H1 (cell line): ENCODE results near the gene TFG. TPM values are rescaled to one million over a fixed set of nuclear protein-coding genes. Genes with fewer than 3 reads are reported as not detected.

ENCODE experiments used
- CTCF ChIA-PET: fragments of 300-600 bp; sonication (Branson Sonifier 250); formaldehyde crosslinking; loops from one replicate; lab custom pipeline; 2021; ENCODE audit not compliant: partially characterized antibody; lab: Charles Lee
- POLR2A ChIA-PET: fragments of 300-600 bp; sonication (Branson Sonifier 250); formaldehyde crosslinking; loops from one replicate; lab custom pipeline; 2021; ENCODE audit warnings: inconsistent platforms; ENCODE audit not compliant: partially characterized antibody; lab: Charles Lee
- DNase-seq, 2 experiments: peaks; one replicate each; pipeline versions ENCODE4 v3.0.0 to v3.0.0-alpha.2; 2010 to 2022; ENCODE audit warnings: low spot score in 2 of 2, low read depth in 1 of 2, mixed read lengths in 1 of 2
- FAIRE-seq: peaks from 2 replicates; lab custom pipeline; 2011; peaks lifted over from hg19 to GRCh38; lab: Jason Lieb, UNC
- H2AFZ ChIP-seq: 2 replicates; pipeline ENCODE4 v1.8.1; 2012; ENCODE audit warnings: low read length, inconsistent platforms
- H2AK5ac ChIP-seq: 2 replicates; pipeline ENCODE4 v1.6.1; 2013; ENCODE audit warnings: low read depth, low read length
- H2BK120ac ChIP-seq: replicated peaks from 2 replicates; pipeline ENCODE3; 2013; ENCODE audit warnings: low read depth, low read length, inconsistent platforms
- H2BK12ac ChIP-seq: 2 replicates; pipeline ENCODE4 v1.6.1; 2013; ENCODE audit warnings: low read depth, low read length
- H2BK15ac ChIP-seq: 2 replicates; pipeline ENCODE4 v1.6.1; 2013; ENCODE audit warnings: low read length
- H2BK20ac ChIP-seq: 2 replicates; pipeline ENCODE4 v1.6.1; 2013; ENCODE audit warnings: low read length
- H2BK5ac ChIP-seq: 2 replicates; pipeline ENCODE4 v1.6.1; 2013; ENCODE audit warnings: low read depth, low read length
- H3K14ac ChIP-seq: 2 replicates; pipeline ENCODE4 v1.6.1; 2013; ENCODE audit warnings: inconsistent platforms; ENCODE audit not compliant: insufficient read length
- H3K18ac ChIP-seq: 2 replicates; pipeline ENCODE4 v1.6.1; 2013; ENCODE audit warnings: low read length; ENCODE audit errors: extremely low read depth
- H3K23ac ChIP-seq: 2 replicates; pipeline ENCODE4 v1.6.1; 2013; ENCODE audit warnings: inconsistent platforms; ENCODE audit not compliant: insufficient read length
- H3K23me2 ChIP-seq: 2 replicates; pipeline ENCODE4 v1.6.1; 2013; ENCODE audit warnings: low read depth, low read length
- H3K27ac ChIP-seq: 2 replicates; pipeline ENCODE4 v1.6.1; 2011; ENCODE audit warnings: low read depth, low read length, inconsistent platforms
- H3K27me3 ChIP-seq, 4 experiments: replicated peaks in 1 of 4; 1 replicate in 1 of 4; 2 replicates in 3 of 4; pipeline versions ENCODE4 v1.6.1 to v1.8.1; 2011 to 2013; ENCODE audit warnings: low read length in 3 of 4, mild to moderate bottlenecking in 3 of 4, inconsistent platforms in 2 of 4, mixed read lengths in 2 of 4, moderate library complexity in 1 of 4; ENCODE audit not compliant: control insufficient read depth in 3 of 4, insufficient read depth in 3 of 4; ENCODE audit errors: extremely low read depth in 1 of 4
- H3K36me3 ChIP-seq, 4 experiments: 2 replicates each; pipeline versions ENCODE4 v1.6.1 to v1.8.1; 2011 to 2013; ENCODE audit warnings: mild to moderate bottlenecking in 4 of 4, low read length in 3 of 4, moderate library complexity in 2 of 4, control low read depth in 1 of 4, inconsistent platforms in 1 of 4; ENCODE audit not compliant: insufficient read depth in 4 of 4, control insufficient read depth in 2 of 4
- H3K4ac ChIP-seq: replicated peaks from 2 replicates; pipeline ENCODE3; 2013; ENCODE audit warnings: low read length, low read depth, mixed read lengths, inconsistent platforms; ENCODE audit not compliant: insufficient read length
- H3K4me1 ChIP-seq, 4 experiments: replicated peaks in 1 of 4; 1 replicate in 1 of 4; 2 replicates in 3 of 4; pipeline versions ENCODE4 v1.6.1 to v1.8.1; 2011 to 2013; ENCODE audit warnings: low read length in 3 of 4, inconsistent platforms in 2 of 4, mixed read lengths in 1 of 4; ENCODE audit not compliant: insufficient read depth in 4 of 4, control insufficient read depth in 3 of 4
- H3K4me2 ChIP-seq, 2 experiments: 2 replicates each; pipeline versions ENCODE4 v1.6.1 to v1.8.1; 2011 to 2013; ENCODE audit warnings: low read depth in 2 of 2, low read length in 2 of 2, control low read depth in 1 of 2, inconsistent platforms in 1 of 2, mild to moderate bottlenecking in 1 of 2; ENCODE audit not compliant: insufficient read depth in 1 of 2
- H3K4me3 ChIP-seq, 4 experiments: fragments of 200-600, 300-600 bp in 1 of 4; sonication (generic), shearing (Covaris generic), sonication (Bioruptor Twin) in 1 of 4; 2 replicates each; pipeline versions ENCODE4 v1.5.1 to v1.8.1; 2011 to 2016; ENCODE audit warnings: low read length in 4 of 4, low read depth in 3 of 4, control low read depth in 2 of 4, inconsistent platforms in 2 of 4, mild to moderate bottlenecking in 2 of 4, mixed read lengths in 1 of 4, moderate library complexity in 1 of 4; ENCODE audit not compliant: insufficient read depth in 2 of 4; ENCODE audit errors: extremely low read depth in 1 of 4
- H3K56ac ChIP-seq: replicated peaks from 2 replicates; pipeline ENCODE3; 2013; ENCODE audit warnings: low read depth, mild to moderate bottlenecking, mixed read lengths, low read length, inconsistent platforms; ENCODE audit not compliant: insufficient read length
- H3K79me1 ChIP-seq: 2 replicates; pipeline ENCODE4 v1.6.1; 2013; ENCODE audit warnings: low read depth, low read length, control low read depth
- H3K79me2 ChIP-seq, 2 experiments: 2 replicates each; pipeline versions ENCODE4 v1.6.1 to v1.8.1; 2012 to 2013; ENCODE audit warnings: low read length in 2 of 2, mild to moderate bottlenecking in 2 of 2, inconsistent platforms in 1 of 2; ENCODE audit not compliant: insufficient read depth in 2 of 2, control insufficient read depth in 1 of 2
- H3K9ac ChIP-seq, 4 experiments: replicated peaks in 1 of 4; 1 replicate in 1 of 4; 2 replicates in 3 of 4; pipeline versions ENCODE4 v1.6.1 to v1.8.1; 2011 to 2013; ENCODE audit warnings: low read depth in 3 of 4, low read length in 3 of 4, control low read depth in 2 of 4, mild to moderate bottlenecking in 2 of 4, moderate library complexity in 2 of 4, inconsistent platforms in 1 of 4; ENCODE audit errors: extremely low read depth in 1 of 4
- H3K9me3 ChIP-seq, 2 experiments: 2 replicates each; pipeline versions ENCODE4 v1.6.1 to v1.8.1; 2012 to 2013; ENCODE audit warnings: mild to moderate bottlenecking in 2 of 2, moderate library complexity in 2 of 2, control low read depth in 1 of 2, inconsistent platforms in 1 of 2, low read depth in 1 of 2, low read length in 1 of 2, mixed read lengths in 1 of 2; ENCODE audit not compliant: insufficient read depth in 2 of 2
- H4K20me1 ChIP-seq, 2 experiments: replicated peaks in 1 of 2; 2 replicates each; pipeline versions ENCODE3 to v1.8.1; 2011 to 2013; ENCODE audit warnings: inconsistent platforms in 2 of 2, low read length in 2 of 2, mild to moderate bottlenecking in 1 of 2; ENCODE audit not compliant: insufficient read depth in 2 of 2, control insufficient read depth in 1 of 2
- H4K5ac ChIP-seq: 2 replicates; pipeline ENCODE4 v1.6.1; 2013; ENCODE audit warnings: low read length, low read depth, mixed read lengths, inconsistent platforms; ENCODE audit not compliant: insufficient read length
- H4K8ac ChIP-seq: 2 replicates; pipeline ENCODE4 v1.8.0; 2013; ENCODE audit warnings: mild to moderate bottlenecking, moderate library complexity, low read length, inconsistent platforms; ENCODE audit not compliant: insufficient read depth; ENCODE audit errors: extremely low read depth
- H4K91ac ChIP-seq: replicated peaks from 2 replicates; pipeline ENCODE3; 2013; ENCODE audit warnings: low read length, mixed read lengths, inconsistent platforms; ENCODE audit not compliant: insufficient read length
- KDM5A ChIP-seq: fragments of 200-600 bp; IDR thresholded peaks from 2 replicates; pipeline ENCODE4 v1.7.1; 2012; ENCODE audit warnings: mild to moderate bottlenecking, low read length, inconsistent platforms, mixed read lengths
- WGBS, 2 experiments: shearing (Covaris generic) in 1 of 2; methylation state at CpG; one replicate each; pipeline versions ENCODE4 v1.1.6 to v1.1.7; 2013 to 2015; ENCODE audit warnings: low lambda C conversion rate in 2 of 2, mixed read lengths in 2 of 2, inconsistent platforms in 1 of 2, low coverage in 1 of 2, missing lambda C conversion rate in 1 of 2; ENCODE audit not compliant: insufficient replicate concordance in 2 of 2, insufficient coverage in 1 of 2, insufficient read length in 1 of 2; ENCODE audit errors: extremely low coverage in 1 of 2, missing lambda C conversion rate in 1 of 2; 5-methylcytosine and 5-hydroxymethylcytosine counted together
- polyA plus RNA-seq, 7 experiments: library from polyadenylated mRNA; depleted of rRNA in 3 of 7; stranded (reverse) in 5 of 7; unstranded in 2 of 7; fragments of >200 nt in 5 of 7; fragments of 200-250 nt in 2 of 7; gene quantifications; 1 replicate in 5 of 7; 2 replicates in 1 of 7; 4 replicates in 1 of 7; pipeline versions ENCODE4 v1.2.1 to v1.2.3, GENCODE V29; 2011 to 2013; ENCODE audit warnings: missing spikeins in 2 of 7, mixed read lengths in 2 of 7
- total RNA-seq: library from RNA; stranded (reverse); fragmentation: NEBNext Ultra II Directional; extraction: Animal tissue kit (Norgen Biotek cat#: 25700); gene quantifications from 2 replicates; pipeline ENCODE4 v1.2.1, GENCODE V29; 2021
- TF ChIP-seq, protein P1 (sequence below): IDR thresholded peaks from 2 replicates; pipeline ENCODE4 v1.6.1; 2011; ENCODE audit warnings: low read depth, mild to moderate bottlenecking, low read length; ENCODE audit not compliant: insufficient read depth

TFG gene
- total and polyA plus RNA-seq, 2 of the 8 experiments (the other 6 are each of a cell fraction or from before 2014, with no cell fraction given) = 81.9 to 98.4 TPM

DNA sequence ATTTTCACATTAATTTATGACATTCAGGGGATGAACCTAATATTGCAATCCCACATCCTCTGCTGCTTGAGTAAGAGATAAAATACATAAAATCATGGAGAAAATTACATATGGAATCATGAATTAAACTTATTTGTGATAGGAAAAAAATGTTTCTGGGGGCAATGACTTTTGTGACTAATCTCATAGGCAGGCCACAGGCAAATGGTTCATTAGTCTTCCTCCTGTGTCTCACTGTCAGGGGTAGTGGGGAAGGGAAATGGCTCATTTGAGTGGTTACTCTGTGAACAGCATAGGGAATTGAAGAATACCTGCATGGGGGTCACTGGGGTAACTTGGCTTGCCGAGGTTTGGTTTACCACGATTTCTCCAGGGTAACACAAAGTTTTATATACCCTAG, 72.0 kb downstream of the TFG start:
- Histone ChIP-seq H3K36me3 (no peaks in the 10 kb centered on the region), H2BK12ac (no peak overlapping the region), H3K79me2 (no peaks in the 10 kb centered on the region), H4K8ac (no peak overlapping the region), H4K5ac (no peak overlapping the region), H3K4ac (no peak overlapping the region), H4K20me1 (no peaks in the 10 kb centered on the region), H3K18ac (no peak overlapping the region), H3K9me3 (no peaks in the 10 kb centered on the region)
- FAIRE-seq = no peak
- CTCF ChIA-PET = interaction anchor here (0.6 to 1.0 kb wide), 2 partner anchors 12 to 34 kb away, joined by 3 to 4 read pairs; no protein-coding TSS in a partner anchor
- TF ChIP-seq, protein P1, sequence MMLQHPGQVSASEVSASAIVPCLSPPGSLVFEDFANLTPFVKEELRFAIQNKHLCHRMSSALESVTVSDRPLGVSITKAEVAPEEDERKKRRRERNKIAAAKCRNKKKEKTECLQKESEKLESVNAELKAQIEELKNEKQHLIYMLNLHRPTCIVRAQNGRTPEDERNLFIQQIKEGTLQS = no peak
- no peak for TF ChIP-seq KDM5A
- TF ChIP-seq, all 59 proteins: peak for 0
- no peak overlapping the region for H3K14ac ChIP-seq
- H3K23ac ChIP-seq = no peak overlapping the region
- POLR2A ChIA-PET = no interaction called here
- no peak overlapping the region for H3K9ac ChIP-seq
- H3K79me1 ChIP-seq = no peaks in the 10 kb centered on the region
- H4K91ac ChIP-seq = no peak overlapping the region
- no peak for DNase-seq
- H3K27ac ChIP-seq = no peak overlapping the region
- no peak overlapping the region for H2BK20ac ChIP-seq
- H2BK5ac ChIP-seq = no peak overlapping the region
- no peak overlapping the region for H2BK15ac ChIP-seq
- H2AFZ ChIP-seq = peak overlapping the region; percentile 49; the same call in 1 of the 2 replicates
- no peak overlapping the region for H3K4me2 ChIP-seq
- H3K4me3 ChIP-seq = no peak overlapping the region
- no peaks in the 10 kb centered on the region for H3K4me1 ChIP-seq
- H3K56ac ChIP-seq = no peak overlapping the region
- 90% methylated on average over 2 of the region's 2 CpGs; no CpG with 5 or more reads in 1 of the 2 experiments for WGBS, 2 experiments
- no peaks in the 10 kb centered on the region for H3K23me2 ChIP-seq
- H3K27me3 ChIP-seq = peaks cover 0 to 1% (median 0%) of the 10 kb centered on the region in 4 experiments; a peak in 1 of 7 replicates
- no peak overlapping the region for H2AK5ac ChIP-seq
- no peak overlapping the region for H2BK120ac ChIP-seq
